ENCODE results near the gene BCKDHA. TPM values are rescaled to one million over a fixed set of nuclear protein-coding genes. Genes with fewer than 3 reads are reported as not detected.

BCKDHA gene
- total and polyA plus RNA-seq, 8 donors, result 12.1 to 35.4 (median 31.9) TPM

DNA sequence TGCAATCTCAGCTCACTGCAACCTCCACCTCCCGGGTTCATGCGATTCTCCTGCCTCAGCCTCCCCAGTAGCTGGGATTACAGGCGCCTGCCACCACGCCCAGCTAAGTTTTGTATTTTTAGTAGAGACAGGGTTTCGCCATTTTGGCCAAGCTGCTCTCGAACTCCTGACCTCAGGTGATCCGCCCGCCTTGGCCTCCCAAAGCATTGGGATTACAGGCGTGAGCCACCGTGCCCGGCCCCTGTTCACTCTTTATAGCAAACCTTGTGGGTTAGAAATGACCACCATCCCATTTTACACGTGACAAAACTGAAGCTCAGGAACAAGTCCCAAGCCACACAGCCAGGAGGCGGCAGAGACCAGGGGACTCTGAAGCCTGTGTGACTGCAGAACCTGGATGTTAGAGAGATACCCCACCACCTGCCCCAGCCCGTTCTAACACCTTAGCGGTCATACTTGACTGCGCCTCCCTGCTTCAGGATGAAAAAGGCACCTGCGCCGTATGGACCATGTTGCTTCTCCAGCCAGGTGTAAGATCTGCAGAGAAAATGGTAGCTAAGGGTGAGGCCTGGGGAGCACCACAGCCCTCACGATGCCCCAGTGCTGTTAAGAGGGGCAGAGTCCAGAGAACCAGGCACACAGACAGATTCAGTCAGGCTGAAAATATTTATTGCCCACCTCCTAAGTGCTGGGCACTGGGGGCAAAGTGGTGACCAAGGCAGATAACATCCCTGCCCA, 38.5 kb downstream of the BCKDHA start:
- H3K27me3 ChIP-seq, result no peaks in the 10 kb centered on the region
- H3K27ac ChIP-seq, result no peak overlapping the region
- TF ChIP-seq CTCF (IDR thresholded peaks at IDR 0.05), result no peak
- no peaks in the 10 kb centered on the region for H3K9me3 ChIP-seq
- H3K36me3 ChIP-seq, result peaks cover 0 to 54% of the 10 kb centered on the region in 2 donors
- peak in 2 of 4 donors; percentile 27 to 39 for DNase-seq
- H3K4me1 ChIP-seq, result peaks cover 5 to 29% of the 10 kb centered on the region in 2 donors
- H3K4me3 ChIP-seq, result no peak overlapping the region
- intact Hi-C loops (cut with DNase I), result no loop called here
- no peak for ATAC-seq

DNA sequence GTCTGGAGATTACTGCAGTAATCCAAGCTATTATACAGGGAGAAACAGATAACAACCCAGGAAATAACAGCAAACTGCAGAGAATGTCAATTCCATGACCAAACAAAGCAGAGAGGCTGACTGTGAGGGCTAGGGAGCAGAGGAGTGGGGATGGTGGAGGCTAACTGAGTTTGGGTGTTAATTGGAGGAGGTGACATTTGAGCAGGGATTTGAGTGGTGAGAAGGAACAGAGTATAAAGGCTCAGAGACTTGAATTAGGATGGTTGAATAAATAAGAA, 39.0 kb downstream of the BCKDHA start:
- intact Hi-C loops (cut with DNase I), result no loop called here

DNA sequence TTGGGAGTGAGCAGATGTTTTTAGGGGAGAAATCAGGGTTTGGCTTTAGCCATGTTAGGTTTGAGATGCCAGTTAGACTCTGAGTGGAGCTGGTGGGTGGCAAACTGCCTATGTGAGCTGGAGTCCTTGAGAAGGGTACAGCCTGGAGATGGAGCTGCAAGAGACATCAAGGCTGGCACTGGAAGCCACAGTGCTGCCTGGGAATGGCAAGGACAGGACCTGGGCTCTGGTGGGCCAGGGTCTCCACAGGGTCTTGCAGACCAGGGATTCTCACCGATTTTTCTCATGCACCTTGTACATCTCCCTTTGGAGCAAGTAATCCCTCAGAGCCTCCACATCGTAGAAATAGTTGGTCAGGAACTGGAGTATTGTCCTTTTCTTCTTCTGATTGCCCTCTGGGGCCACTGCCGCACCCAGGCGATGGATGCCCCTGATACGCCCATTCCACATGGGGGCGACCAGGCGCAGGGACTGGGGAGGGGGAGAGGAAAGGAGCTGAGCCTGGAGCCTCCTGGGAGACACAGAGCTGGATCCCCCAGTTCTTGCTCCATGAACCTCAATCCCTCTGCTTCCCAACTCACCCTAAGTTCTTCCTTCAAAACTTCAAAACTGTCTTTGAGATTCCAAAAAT, 40.4 kb downstream of the BCKDHA start:
- DNase-seq (no peak), ATAC-seq (no peak)
- Histone ChIP-seq H3K27me3 (no peaks in the 10 kb centered on the region), H3K4me3 (no peak overlapping the region), H3K27ac (no peak overlapping the region), H3K9me3 (no peaks in the 10 kb centered on the region), H3K4me1 (peaks cover 5 to 27% of the 10 kb centered on the region in 2 donors), H3K36me3 (peaks cover 0 to 37% of the 10 kb centered on the region in 2 donors)
- intact Hi-C loops (cut with DNase I), result no loop called here
- no peak for TF ChIP-seq CTCF (IDR thresholded peaks at IDR 0.05)

More for the DNA sequence above, 39.0 kb downstream of the BCKDHA start:
- DNase-seq, result no peak
- no peaks in the 10 kb centered on the region for H3K27me3 ChIP-seq
- no peak overlapping the region for H3K4me3 ChIP-seq
- TF ChIP-seq CTCF (IDR thresholded peaks at IDR 0.05), result no peak
- no peaks in the 10 kb centered on the region for H3K9me3 ChIP-seq
- H3K36me3 ChIP-seq, result peaks cover 0 to 48% of the 10 kb centered on the region in 2 donors
- no peak for ATAC-seq
- no peak overlapping the region for H3K27ac ChIP-seq
- H3K4me1 ChIP-seq, result peaks cover 5 to 27% of the 10 kb centered on the region in 2 donors

- ATAC-seq, result peak; percentile 97
- DNase-seq, result peak; percentile 96 to 98 (median 96)
- peaks cover 5 to 23% of the 10 kb centered on the region in 2 donors for H3K4me1 ChIP-seq
- H3K36me3 ChIP-seq, result peaks cover 0 to 30% of the 10 kb centered on the region in 2 donors
- H3K9me3 ChIP-seq, result no peaks in the 10 kb centered on the region
- intact Hi-C loops (cut with DNase I), result loop anchor here in 1 of 2 donors (10.0 kb wide), 2 partner anchors 95 to 125 kb away; no protein-coding TSS in a partner anchor
- H3K27me3 ChIP-seq, result no peaks in the 10 kb centered on the region
- H3K4me3 ChIP-seq, result peak within 1 kb of the TSS; percentile 62 to 74
- peak within 1 kb of the TSS; percentile 93 to 94 for H3K27ac ChIP-seq
- peak; percentile 27 for TF ChIP-seq CTCF (IDR thresholded peaks at IDR 0.05)
These were observed 42.0 kb downstream of the BCKDHA start, which contains the start of gene DMAC2 for GRCh38 chr19:41439441-41440222. TSS of gene DMAC2 (minus strand) at chr19:41439912. CDS start at chr19:41439899, 13 bp downstream.

Measured in left lung (tissue), 10 donors.